ENCODE results near the gene BCAN.

BCAN gene

GRCh38 chr1:156700736-156701531 lies 59.0 kb downstream of the BCAN start:
- DNase-seq (ENCODE audit: low read depth) = no peak

- no peak for DNase-seq (ENCODE audit: low read depth)
Observed at GRCh38 chr1:156703336-156703735, 61.4 kb downstream of the BCAN start.

- no peak for DNase-seq (ENCODE audit: low read depth)
Observed at GRCh38 chr1:156703741-156704140, 61.8 kb downstream of the BCAN start.

- DNase-seq (ENCODE audit: low read depth) = no peak
Observed at GRCh38 chr1:156704166-156704711, 62.3 kb downstream of the BCAN start.

GRCh38 chr1:156704930-156705320 lies 63.0 kb downstream of the BCAN start:
- peak; percentile 31 for DNase-seq (ENCODE audit: low read depth)

- no peak for DNase-seq (ENCODE audit: low read depth)
Observed at GRCh38 chr1:156705321-156705917, 63.5 kb downstream of the BCAN start, which contains the start of gene CRABP2. CRABP2 (minus strand) TSS chr1:156705583; CDS start chr1:156705446, 137 bp downstream.

- peak; percentile 53 for DNase-seq (ENCODE audit: low read depth)
Observed at GRCh38 chr1:156705918-156706656, 64.2 kb downstream of the BCAN start.

GRCh38 chr1:156706657-156707416 lies 64.9 kb downstream of the BCAN start:
- DNase-seq (ENCODE audit: low read depth) = no peak

GRCh38 chr1:156707417-156708217 lies 65.7 kb downstream of the BCAN start:
- no peak for DNase-seq (ENCODE audit: low read depth)

- no peak for DNase-seq (ENCODE audit: low read depth)
Observed at GRCh38 chr1:156708218-156708661, 66.3 kb downstream of the BCAN start.

GRCh38 chr1:156709031-156709430 lies 67.1 kb downstream of the BCAN start:
- DNase-seq (ENCODE audit: low read depth) = no peak
